Ovary (tissue), 9 donors: ENCODE results near the gene WFDC1. TPM values are rescaled to one million over a fixed set of nuclear protein-coding genes. Genes with fewer than 3 reads are reported as not detected.

Experiments used
- DNase-seq, 5 donors: peaks; one replicate each; pipeline ENCODE4 v3.0.0-alpha.2; 2019 to 2020
- H3K27ac ChIP-seq, 2 donors: fragments of 200-600 bp; one replicate each; pipeline versions ENCODE4 v1.5.1 to v1.8.0; 2019 to 2022
- H3K27me3 ChIP-seq: fragments of 200-600 bp; one replicate; pipeline ENCODE4 v1.8.0; 2022
- H3K36me3 ChIP-seq: fragments of 200-600 bp; sonication (generic); one replicate; pipeline ENCODE4 v1.5.1; 2019
- H3K4me1 ChIP-seq: one replicate; pipeline ENCODE4 v1.8.1; 2013; ENCODE audit warnings: mild to moderate bottlenecking, moderate library complexity; ENCODE audit not compliant: insufficient read depth
- H3K4me3 ChIP-seq: fragments of 200-600 bp; sonication (generic); one replicate; pipeline ENCODE4 v1.5.1; 2017
- H3K9me3 ChIP-seq, 2 donors: fragments of 200-600 bp in 1 of 2; sonication (generic) in 1 of 2; one replicate each; pipeline versions ENCODE4 v1.5.1 to v1.8.1; 2013 to 2019; ENCODE audit warnings: mild to moderate bottlenecking in 1 of 2, moderate library complexity in 1 of 2
- CTCF ChIP-seq, 3 donors: fragments of 450-650 bp in 2 of 3; fragments of 200-600 bp in 1 of 3; IDR thresholded peaks; one replicate each; pipeline versions ENCODE4 v1.5.1 to v1.8.0; 2016 to 2022; ENCODE audit warnings: antibody characterized with exemption in 3 of 3, mild to moderate bottlenecking in 1 of 3
- EP300 ChIP-seq: sonication (generic); formaldehyde crosslinking; IDR thresholded peaks from one replicate; pipeline ENCODE4 v1.6.1; 2017; ENCODE audit warnings: antibody characterized with exemption
- POLR2A ChIP-seq: fragments of 450-650 bp; IDR thresholded peaks from one replicate; pipeline ENCODE4 v1.6.1; 2017; ENCODE audit warnings: antibody characterized with exemption, mild to moderate bottlenecking, moderate library complexity
- WGBS, 3 donors: extraction: QIAGEN DNeasy Blood & Tissue Kit in 1 of 3; methylation state at CpG; one replicate each; pipeline versions ENCODE4 v1.1.5 to v1.1.7; 2013 to 2017; 5-methylcytosine and 5-hydroxymethylcytosine counted together
- intact Hi-C, 4 donors: fragments of 100-400 bp; cut with DNase I; formaldehyde crosslinking; loops; one replicate each; pipeline versions ENCODE4 v1.11.0 to v1.15.1; 2022 to 2023
- polyA plus RNA-seq, 2 donors: library from polyadenylated mRNA; stranded (reverse); fragments of 200-250 nt in 1 of 2; fragments of 350-450 nt in 1 of 2; fragmentation: Illumina TruSeq in 1 of 2; extraction: RNeasy Lipid Tissue Mini Kit (QIAGEN cat#74804) in 1 of 2; gene quantifications; one replicate each; pipeline ENCODE4 v1.2.3, GENCODE V29; 2013 to 2014
- total RNA-seq, 7 donors: library from RNA; depleted of rRNA in 2 of 7; stranded (reverse); fragments of >200 nt in 2 of 7; fragmentation: NEBNext Ultra II Directional in 3 of 7; extraction: Animal tissue kit (Norgen Biotek cat#: 25700) in 3 of 7; gene quantifications; one replicate each; pipeline versions ENCODE4 v1.1.0 to v1.2.4, GENCODE V29; 2016 to 2023
- donor health status: DM: no; HTN: no; CAD: no; lungs with moderate emphysema.
- donor health status: DM: no; HTN: no; CAD: no.
- donor health status: Bipolar disorder and iron deficiency.
- donor health status: DM: yes; HTN: yes; CAD: no.
- donor health status: DM: no; HTN: no; CAD: no.
- donor health status: DM: yes; HTN: yes; CAD: no.

Gene WFDC1
- total and polyA plus RNA-seq, 9 donors: 0.57 to 10.7 (median 2.1) TPM

GRCh38 chr16:84350685-84351400, 56.2 kb downstream of the WFDC1 start:
- no peak for DNase-seq

DNA sequence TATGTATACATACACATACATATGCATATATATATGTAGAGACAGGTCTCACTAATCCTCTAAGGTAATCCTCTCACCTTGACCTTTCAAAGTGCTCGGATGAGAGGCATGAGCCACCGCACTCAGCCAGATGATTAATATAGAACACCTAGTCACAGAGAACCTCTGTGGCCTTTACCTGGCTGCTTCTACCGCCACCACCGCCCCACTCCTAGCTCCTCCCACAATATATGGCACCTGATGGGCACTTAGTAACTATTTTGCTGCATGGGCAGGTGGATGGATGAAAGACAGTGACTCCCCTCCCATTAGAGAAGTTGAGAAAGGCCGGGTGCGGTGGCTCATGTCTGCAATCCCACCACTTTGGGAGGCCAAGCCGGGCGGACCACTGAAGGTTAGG, 57.0 kb downstream of the WFDC1 start:
- Histone ChIP-seq H3K27me3 (no peaks in the 10 kb centered on the region), H3K9me3 (no peaks in the 10 kb centered on the region), H3K4me3 (no peak overlapping the region), H3K4me1 (no peaks in the 10 kb centered on the region), H3K36me3 (no peaks in the 10 kb centered on the region), H3K27ac (no peak overlapping the region)
- TF ChIP-seq EP300: no peak
- no peak for TF ChIP-seq POLR2A
- TF ChIP-seq CTCF (IDR thresholded peaks at IDR 0.05): no peak
- WGBS, 3 donors: 90 to 93% (median 90%) methylated on average over 8 of the region's 8 CpGs
- intact Hi-C loops: no loop called here
- DNase-seq: no peak

More at GRCh38 chr16:84350685-84351400, 56.2 kb downstream of the WFDC1 start:
- no peaks in the 10 kb centered on the region for H3K4me1 ChIP-seq
- no peaks in the 10 kb centered on the region for H3K9me3 ChIP-seq
- 84 to 88% (median 88%) methylated on average over 16 of the region's 16 CpGs for WGBS, 3 donors
- H3K27me3 ChIP-seq: no peaks in the 10 kb centered on the region
- no peaks in the 10 kb centered on the region for H3K36me3 ChIP-seq
- no peak overlapping the region for H3K27ac ChIP-seq
- TF ChIP-seq CTCF (IDR thresholded peaks at IDR 0.05): no peak
- TF ChIP-seq EP300: no peak
- no peak for TF ChIP-seq POLR2A
- no peak overlapping the region for H3K4me3 ChIP-seq
- intact Hi-C loops: no loop called here

DNA sequence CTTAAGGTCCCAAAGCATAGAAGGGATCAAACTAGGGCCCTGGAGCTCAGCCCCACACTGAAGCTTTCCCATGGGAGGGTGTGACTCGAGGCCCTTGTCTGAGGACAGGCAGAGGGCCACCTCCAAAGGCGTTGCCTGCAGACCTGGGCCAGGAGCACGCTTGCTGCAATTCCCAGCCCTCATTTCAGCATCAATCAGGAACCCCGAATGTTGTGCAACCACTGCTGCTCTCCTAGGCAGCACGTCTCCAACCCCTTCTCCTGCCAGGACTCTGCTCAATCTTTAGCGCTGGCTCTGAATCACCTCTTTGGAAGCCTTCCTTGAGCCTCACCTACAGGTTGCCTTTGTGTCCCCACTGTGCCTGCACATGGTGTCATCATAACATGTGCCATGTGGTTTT, 59.6 kb downstream of the WFDC1 start:
- TF ChIP-seq EP300 (no peak), POLR2A (no peak), CTCF (IDR thresholded peaks at IDR 0.05) (no peak)
- Histone ChIP-seq H3K9me3 (no peaks in the 10 kb centered on the region), H3K27me3 (no peaks in the 10 kb centered on the region), H3K27ac (no peak overlapping the region), H3K4me1 (no peaks in the 10 kb centered on the region), H3K36me3 (no peaks in the 10 kb centered on the region), H3K4me3 (no peak overlapping the region)
- no peak for DNase-seq
- intact Hi-C loops: no loop called here
- 89 to 92% (median 89%) methylated on average over 6 of the region's 6 CpGs for WGBS, 3 donors

DNA sequence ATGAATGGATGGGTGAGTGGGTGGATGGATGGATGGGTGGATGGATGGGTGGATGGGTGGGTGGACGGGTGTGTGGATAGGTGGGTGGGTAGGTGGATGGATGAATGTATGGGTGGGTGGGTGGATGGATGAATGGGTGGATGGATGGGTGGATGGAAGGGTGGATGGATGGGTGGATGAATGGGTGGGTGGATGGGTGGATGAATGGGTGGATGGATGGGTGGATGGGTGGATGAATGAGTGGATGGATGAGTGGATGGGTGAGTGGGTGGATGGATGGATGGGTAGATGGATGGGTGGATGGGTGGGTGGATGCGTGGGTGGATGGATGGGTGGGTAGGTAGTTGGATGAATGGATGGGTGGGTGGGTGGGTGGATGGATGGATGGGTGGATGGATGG, 60.5 kb downstream of the WFDC1 start:
- no peak for DNase-seq
- Histone ChIP-seq H3K27me3 (no peaks in the 10 kb centered on the region), H3K9me3 (no peaks in the 10 kb centered on the region), H3K4me3 (no peak overlapping the region), H3K27ac (no peak overlapping the region), H3K4me1 (no peaks in the 10 kb centered on the region), H3K36me3 (no peaks in the 10 kb centered on the region)
- 86 to 91% (median 91%) methylated on average over 2 of the region's 2 CpGs for WGBS, 3 donors
- no peak for TF ChIP-seq CTCF (IDR thresholded peaks at IDR 0.05)
- no peak for TF ChIP-seq POLR2A
- no peak for TF ChIP-seq EP300
- intact Hi-C loops: no loop called here
